ENCODE measurements around the gene NINJ2.
"Not testable (repeated sequence)": the region's sequence is repeated elsewhere in the genome, so short reads cannot be mapped to it uniquely, and the experiment has no call there.

NINJ2 gene

DNA sequence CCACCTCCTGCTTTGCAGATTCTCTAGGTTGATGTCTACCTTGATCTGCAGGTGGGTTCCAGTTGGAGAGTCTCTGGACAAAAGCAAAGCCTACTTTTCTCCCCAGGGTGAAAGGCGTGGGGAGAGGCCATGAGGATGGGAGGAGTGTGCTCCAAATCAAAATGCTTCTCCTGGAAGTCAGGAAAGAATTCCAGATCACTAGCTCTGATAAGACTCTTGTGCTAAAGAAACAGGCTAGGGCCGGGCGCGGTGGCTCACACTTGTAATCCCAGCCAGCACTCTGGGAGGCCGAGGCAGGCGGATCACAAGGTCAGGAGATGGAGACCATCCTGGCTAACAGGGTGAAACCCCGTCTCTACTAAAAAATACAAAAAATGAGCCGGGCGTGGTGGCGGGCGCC is 21.9 kb downstream of the NINJ2 start:
- DNase-seq (ENCODE audit: low read depth), result not testable (repeated sequence)

DNA sequence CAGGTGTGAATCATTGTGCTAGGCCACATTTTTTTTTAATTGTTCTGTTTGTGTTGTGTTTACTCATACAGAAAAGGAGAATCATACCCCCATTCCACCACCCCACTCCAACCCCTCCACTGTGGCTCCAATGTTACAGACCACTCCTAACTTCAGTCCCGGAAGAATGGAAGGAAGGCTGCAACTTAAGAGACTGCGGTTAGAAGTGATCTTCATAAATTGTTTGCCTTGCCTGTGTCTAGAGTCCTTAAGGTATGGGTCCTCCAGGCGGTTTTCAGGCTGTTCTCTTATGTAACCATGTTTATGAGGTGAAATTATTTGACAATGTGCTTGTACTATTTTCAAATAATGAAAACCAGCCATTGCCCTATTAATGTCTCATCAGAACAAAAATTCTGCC is 22.5 kb downstream of the NINJ2 start:
- no peak for DNase-seq (ENCODE audit: low read depth)

DNA sequence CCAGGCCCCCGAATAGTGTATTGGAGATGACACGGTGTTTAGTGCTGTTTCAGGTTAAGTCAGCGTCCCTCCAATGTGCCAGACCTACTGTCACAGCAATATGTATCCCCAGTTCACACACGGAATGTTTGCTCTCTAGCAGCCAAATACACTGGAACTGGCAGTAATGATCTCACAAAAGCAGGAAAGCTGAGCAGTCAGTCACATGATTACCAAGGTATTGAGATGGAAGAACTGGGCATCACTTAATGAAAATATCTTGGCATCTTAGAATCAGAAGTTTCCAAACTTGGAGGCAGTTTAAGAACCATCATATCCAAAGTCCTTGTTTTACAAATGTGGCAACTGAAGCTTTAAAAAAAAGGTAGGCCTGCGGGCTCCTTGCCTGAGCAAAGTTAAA is 23.3 kb downstream of the NINJ2 start:
- no peak for DNase-seq (ENCODE audit: low read depth)

DNA sequence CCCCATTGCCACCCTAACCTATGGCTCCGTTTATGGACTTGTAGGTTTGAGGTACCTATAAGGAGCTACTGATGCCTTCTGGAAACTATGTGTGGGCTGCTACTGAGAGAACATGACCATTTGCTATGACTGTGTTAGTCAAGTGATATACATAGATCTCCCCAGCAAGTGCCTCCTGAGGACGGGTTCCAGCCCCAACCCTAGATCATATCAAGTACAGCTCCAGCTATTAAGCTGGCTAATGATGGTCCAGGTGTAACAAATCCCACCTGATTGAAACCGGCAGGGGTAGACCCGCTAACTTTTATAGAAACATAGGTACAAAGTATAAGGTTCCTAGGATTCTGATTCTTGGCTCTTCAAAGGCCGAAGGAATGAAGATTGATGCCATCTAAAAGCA is 23.7 kb downstream of the NINJ2 start:
- no peak for DNase-seq (ENCODE audit: low read depth)

DNA sequence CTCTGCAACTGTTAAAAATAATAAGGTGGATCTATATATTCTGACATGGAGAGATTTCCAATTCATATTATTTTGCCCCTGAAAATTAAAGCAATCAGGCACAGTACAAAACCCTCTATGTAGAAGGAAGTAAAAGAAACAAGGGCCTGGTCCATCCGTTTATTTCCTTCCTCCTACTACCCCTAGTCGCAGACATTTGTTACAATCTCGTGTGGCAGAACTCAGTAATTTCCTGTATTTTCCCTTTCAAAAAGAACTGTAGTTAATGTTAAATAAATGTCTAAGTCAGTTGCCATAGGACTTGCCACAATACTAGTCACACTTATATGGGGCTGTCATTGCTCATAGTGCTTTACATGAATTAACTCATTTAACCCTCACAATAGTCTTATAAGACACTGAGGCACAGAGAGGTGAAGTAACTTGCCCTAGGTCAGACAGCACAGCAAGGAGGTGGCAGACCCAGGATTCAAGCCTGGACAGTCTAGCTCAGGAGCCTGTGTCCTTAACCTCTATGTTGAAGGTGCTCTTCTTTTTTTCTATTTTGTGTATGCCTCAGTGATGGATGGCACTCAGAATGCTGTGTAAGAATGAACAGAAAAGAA is 24.2 kb downstream of the NINJ2 start:
- no peak for DNase-seq (ENCODE audit: low read depth)

DNA sequence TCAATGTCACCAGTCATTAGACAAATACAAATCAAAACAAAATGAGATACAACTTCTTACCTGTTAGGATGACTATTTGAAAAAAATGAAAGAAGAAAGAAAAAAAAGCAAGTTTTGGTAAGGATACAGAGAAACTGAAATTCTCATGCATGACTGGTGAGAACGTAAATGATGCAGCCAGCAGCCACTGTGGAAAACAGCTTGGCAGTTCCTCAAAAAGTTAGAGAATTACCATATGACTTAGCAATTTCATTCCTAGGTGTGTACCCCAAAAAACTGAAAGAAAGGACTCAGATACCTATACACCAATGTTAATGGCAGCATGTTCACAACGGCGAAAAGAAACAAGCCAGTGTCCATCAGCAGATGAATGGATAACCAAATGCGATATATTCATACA is 26.6 kb downstream of the NINJ2 start:
- no peak for DNase-seq (ENCODE audit: low read depth)

DNA sequence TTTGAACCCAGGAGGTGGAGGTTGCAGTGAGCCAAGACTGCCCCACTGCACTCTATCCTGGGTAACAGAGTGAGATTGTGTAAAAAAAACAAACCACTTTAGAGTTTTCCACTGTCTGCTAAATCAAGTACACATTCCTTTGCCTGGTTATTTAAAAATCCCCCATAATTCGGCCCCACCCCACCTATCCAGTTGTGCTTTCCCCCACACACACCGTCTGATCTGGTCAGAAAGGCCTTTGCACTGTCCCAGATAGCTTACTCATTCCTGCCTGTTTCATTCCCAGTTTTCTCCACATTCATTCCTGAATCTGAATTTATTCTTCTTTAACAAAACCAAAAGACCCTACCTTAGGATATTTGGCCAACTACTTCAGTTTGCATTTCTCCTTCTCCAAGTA is 29.5 kb downstream of the NINJ2 start:
- no peak for DNase-seq (ENCODE audit: low read depth)

DNA sequence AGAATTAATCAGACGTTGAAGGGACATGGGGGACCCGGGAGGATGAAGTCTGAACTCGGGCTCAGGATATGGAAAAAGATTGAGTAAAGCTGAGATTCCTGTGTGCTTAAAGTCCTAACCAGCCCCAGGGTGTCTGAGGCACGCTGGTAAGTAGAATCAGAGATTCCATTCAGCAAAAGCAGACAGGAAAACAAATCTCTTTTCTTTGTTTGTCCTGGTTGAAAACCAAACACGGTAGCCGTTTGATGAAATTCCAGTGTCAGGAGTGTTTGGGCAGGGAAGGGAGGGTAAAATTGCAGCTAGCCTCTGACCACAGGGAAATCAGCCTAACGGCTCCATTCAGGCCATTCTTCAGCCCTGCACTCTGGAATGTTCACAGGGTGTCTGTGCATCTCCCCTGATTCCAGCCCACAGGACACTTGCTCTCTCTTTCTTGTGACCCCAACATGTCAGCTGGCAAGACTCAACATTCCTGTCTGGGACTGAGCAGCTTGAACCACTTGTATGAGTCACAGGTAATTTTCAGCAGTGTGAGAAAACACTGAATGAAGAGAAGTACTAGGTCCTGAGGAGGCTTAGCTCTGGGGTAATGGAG is 31.0 kb downstream of the NINJ2 start:
- peak; percentile 84 for DNase-seq (ENCODE audit: low read depth)

DNA sequence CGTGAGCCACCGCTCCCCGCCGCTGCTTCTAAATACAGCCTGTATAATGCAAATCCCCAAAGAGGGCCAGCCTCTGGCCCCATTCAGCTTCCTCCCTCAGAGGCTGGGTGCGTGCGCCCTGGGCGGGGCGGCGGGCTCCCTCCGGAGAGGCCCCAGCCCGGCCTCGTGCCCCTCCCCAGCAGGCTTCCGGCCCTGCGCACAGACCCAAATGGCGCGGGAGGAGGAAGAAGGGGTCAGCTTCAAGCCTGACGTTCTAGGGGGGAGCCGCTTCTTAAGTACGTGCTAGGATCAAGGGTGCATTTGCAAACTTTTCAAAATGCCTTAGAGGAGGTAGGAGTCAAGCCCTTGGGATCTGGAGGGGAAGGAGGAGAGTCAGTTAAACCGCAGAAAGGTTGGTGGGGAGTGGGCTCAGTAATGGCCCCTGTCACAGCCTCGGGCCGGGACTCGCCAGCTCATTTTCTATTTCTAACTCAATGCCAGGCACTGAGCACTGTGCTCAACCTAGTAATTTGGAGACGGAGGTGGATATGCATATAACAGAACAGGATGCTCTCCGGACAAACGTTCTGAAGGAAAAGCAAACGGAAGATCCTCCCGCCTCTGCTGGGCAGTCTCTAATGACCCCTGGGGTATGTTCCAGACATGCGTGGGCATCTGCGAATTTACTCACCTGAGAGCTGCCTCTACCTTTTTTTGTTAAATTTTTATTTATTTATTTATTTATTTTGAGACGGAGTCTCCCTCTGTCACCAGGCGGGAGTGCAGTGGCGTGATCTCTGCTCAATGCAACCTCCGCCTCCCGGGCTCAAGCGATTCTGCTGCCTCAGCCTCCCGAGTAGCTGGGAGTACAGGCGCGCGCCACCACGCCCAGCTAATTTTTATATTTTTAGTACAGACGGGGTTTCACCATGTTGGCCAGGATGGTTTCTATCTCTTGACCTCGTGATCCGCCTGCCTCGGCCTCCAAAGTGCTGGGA is 32.3 kb downstream of the NINJ2 start:
- DNase-seq (ENCODE audit: low read depth), result no peak

DNA sequence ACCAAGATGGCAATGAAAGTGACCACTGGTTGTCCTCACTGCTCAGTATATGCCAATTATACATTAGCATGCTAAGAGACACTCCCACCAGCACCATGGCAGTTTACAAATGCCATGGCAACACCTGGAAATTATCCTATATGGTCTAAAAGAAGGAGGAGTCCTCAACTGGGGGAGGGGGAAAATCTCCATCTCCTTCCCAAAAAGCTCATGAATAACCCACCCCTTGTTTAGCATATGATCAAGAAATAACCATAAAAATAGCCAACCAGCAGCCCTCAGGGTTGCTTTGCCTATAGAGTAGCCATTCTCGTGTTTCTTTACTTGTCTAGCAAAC is 34.5 kb downstream of the NINJ2 start:
- DNase-seq (ENCODE audit: low read depth), result not testable (repeated sequence)

DNA sequence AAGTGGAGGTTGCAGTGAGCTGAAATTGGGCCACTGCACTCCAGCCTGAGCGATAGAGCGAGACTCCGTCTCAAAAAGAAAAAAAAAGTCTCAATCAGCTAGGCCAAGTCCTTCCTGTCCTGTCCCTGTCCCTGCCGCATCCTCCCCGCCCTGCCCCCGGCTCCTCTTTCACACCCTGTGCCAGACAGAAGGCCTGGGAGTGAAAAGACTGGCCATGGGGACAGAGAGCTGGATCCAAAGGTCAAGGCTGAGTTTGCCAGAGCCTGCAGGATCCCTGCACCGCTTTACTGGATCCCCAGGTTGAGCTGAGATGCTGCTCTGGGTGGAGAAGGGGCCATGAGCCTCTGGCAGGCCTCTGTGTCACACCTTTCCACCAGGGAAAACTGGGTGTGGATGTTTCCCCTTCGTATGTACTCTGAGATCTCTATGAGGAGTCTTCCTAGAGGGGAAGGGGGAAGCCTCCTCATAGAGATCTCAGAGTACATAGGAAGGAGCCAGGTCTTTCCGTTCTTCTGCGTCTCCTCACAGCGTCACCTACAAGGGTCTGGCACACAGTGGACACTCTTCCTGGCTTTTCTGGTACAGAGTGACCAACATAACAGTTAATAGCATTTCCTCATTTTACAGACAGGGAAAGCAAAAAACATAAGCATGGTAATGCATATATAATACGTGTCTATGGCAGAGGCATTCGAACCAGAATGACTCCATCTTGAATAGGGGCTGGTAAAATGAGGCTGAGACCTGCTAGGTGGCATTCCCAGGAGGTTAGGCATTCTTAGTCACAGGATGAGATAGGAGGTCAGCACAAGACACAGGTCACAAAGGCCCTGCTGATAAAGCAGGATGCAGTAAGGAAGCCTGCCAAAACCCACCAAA is 35.1 kb downstream of the NINJ2 start:
- DNase-seq (ENCODE audit: low read depth), result no peak

DNA sequence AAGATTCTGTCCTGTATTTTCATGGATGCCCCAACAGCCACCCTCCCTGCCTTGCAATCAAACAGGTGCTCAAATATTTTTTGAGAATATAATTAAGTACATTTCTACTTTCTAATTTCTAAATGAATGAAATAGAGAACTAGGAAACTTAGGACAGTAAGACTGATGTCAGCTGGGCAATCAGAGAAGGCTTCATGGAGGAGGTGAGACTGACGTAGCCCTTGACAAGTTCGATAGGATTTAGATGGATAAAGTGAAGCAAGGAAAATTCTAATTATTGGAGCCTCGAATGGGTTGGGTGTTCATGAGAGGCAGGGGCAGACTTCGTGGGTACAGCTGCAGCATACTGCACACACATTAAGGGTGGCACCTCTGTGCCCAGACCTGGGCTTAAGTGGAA is 36.0 kb downstream of the NINJ2 start:
- no peak for DNase-seq (ENCODE audit: low read depth)

DNA sequence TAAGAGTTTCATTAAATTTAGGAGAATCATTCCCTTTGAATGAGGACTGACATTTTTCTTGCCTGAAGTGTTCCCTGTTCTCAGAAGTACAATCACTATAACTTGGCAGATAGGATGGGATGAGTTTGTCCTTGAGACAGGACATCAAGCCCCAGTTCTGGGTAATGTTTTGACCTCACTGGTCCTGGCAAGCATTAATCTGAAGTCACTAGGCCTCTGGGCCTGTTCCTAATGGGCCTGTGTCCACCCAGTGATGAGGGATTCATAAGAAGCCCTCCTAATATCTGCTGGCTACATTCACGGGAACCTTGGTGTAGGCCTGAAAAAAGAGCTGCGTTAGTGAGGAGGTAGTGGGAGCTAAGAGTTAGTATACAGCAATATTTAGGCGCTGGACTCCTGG is 37.2 kb downstream of the NINJ2 start:
- DNase-seq (ENCODE audit: low read depth), result no peak

DNA sequence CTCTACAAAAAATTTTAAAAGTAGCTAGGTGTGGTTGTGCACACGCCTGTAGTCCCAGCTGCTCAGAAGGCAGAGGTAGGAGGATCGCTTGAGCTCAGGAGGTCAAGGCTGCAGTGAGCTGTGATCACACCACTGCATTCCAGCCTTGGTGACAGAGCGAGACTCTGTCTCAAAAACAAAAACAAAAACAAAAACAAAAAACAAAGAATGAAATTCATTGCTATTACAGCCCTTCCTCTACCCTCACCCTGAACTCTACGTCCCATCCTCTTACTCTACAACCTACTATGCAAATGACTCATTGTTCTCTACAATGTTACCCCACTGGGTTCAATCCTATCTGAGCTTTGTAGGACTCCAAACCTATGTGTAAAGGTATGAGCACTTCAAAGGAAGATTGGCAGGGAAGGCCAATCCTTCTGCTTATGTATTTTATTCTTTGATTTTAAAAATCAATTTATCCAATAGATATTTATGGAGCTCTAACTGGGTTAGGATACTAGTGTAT is 39.3 kb downstream of the NINJ2 start:
- no peak for DNase-seq (ENCODE audit: low read depth)

DNA sequence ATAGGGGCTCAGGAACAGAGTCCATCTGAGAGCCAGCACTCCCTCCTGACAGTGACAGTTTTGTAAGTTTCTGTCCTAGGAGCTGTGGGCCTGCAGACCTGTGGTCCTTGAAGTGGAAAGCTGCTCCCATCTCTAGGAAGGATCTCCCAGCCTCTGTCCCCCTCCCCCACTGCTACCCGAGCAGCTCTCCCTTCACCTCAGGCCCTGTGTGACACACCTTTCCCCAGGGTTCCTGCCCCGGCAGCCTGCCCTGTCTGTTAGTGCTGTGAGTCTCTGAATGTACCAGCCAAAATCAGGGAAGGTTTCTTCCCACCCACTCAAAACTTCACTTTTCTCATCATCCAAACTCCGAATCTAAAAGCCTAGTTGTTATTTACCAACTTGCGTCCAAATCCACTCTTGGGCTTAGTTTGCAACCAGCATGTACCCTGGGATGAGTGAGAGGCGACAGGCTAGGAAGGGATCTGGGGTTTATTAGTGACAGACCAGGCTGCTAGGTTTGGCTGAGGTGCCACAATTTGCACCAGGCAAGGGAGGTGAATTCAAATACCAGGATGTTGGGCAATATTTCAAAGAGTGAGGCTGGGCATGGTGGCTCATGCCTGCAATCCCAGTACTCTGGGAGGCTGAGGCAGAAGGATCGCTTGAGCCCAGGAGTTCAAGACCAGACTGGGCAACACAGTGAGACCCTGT is 39.9 kb downstream of the NINJ2 start:
- no peak for DNase-seq (ENCODE audit: low read depth)

DNA sequence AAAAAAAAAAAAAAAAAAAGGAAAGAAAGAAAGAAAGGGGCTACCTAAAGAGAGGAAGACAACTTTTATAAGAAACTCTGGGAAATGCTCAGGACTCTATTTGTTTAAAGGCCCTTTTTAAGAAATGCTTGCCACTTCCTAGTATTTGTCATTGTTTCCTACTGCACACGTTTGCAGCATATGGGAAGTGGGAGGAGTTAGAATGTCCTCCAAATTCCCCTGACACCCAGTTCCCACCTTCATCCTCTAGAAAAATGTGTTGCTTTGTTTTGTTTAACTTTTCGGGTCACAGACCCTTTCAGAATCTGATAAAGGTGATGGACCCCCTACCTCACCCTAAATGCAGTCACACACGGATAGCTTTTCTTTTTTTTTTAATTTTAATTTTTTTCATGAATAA is 40.8 kb downstream of the NINJ2 start:
- no peak for DNase-seq (ENCODE audit: low read depth)

DNA sequence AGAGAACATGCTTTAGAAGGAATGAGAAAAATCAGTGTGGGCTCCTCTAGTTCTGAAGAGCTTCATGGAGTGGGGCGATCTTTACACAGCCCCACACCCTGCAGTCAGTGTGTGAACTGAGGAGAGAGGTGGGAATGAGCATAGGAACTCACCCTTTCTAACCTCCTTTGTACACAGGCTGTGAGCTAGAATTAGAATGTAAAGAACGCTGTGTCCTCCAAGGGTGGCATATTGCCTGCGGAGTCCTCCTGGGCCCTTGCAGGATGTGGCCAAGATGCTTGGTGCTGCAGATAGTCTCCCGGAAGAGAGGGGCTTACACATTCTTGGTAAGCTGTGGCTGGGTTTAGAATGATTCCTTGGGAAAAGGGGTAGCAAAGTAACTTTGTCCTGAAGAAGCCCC is 43.9 kb downstream of the NINJ2 start:
- no peak for DNase-seq (ENCODE audit: low read depth)

DNA sequence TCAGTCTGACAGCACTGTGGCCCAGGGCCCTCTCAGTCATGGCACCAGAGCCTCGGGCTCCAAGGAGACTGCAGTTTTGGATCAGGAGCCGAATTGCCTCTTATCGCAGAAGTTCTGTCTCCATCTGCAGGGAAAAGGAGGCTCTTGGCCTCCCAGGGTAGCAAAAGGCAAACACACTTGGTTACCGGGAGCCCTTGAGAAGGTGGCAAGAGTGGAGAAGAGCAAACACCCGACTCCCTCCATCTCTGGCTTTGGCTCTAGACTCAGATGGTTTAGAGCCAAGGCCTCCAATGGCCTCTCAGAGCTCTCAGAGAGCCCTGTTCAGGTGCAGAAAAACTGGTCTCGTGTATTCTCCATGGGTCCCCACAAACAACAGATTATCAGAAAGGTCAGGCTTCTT is 44.6 kb downstream of the NINJ2 start:
- DNase-seq (ENCODE audit: low read depth), result no peak

DNA sequence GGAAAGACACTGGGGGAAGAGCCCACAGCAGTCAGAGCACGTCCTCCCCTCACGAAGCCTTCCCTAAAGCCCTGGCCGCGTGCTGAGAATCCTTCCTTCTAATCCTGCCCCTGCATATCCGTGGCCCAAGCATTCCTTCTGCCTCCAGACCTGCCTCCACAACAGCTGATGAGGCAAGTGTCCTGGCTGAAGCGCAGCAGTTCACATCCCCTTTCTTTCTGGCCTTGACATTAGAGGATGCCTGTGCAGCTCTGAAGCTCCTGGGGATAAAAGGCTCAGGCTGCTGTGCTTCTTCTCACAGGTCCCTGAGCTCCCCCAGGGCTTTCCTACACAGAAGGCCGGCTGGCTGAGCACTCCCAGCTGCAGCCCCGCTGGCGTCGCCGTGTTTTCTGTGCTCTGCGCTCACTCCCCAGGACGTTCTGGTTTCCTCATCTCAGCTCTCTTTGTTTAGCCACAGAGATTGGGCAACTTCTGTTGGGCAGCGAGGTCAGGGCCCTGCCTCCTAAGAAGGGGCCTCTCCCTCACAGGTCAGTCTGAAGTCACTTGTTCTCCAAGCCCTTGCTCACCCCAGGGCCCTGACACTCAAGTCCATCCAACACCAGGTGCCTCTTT is 45.8 kb downstream of the NINJ2 start:
- no peak for DNase-seq (ENCODE audit: low read depth)

DNA sequence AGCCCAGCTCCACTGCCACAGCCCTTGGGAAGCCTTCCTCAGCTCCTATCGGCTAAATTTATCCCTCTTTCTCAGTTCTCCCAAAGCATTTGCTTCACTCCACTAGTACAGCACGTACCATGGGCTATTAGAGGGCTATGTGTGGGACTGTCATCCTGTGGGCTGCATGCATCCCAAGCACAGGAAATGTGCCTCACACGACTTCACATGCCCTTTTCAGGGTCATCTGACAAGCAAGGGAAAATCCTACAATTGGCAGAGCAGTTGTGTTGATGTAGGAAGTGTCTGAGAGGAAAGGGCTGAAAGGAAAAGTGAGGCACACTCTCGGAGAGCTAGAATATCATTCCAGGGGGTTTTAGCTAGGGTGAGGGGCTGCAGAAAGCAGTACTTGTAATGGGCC is 47.6 kb downstream of the NINJ2 start:
- no peak for DNase-seq (ENCODE audit: low read depth)

DNA sequence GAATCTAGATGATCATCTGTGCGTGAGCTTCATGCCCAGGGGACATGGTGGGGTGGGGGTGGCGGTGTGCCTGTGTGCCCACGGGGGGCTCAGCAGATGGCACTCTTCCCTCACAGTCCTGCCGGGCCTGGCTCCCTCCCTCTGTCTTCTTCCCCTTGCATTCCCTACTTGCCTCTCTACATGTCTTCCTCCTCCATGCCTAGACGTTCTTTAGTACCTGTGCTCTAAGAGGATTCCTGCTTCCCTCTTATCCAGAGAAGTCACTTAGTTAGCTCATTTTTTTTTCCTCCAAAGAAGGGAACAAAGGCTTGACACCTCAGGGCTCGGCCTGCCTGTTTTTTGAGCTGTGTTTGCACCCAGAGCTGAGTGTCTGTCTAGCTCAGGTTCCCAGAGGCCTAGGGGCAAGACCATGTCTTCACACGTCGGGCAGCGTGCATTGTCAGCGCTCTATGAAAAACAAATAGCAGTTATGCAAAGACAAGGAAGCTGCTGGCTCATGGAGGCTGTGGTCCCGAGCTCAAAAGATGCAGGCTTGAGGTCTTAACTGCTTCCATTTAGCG is 48.8 kb downstream of the NINJ2 start:
- peak; percentile 31 for DNase-seq (ENCODE audit: low read depth)
